ENCODE data around the gene NIPAL4. TPM values are rescaled to one million over a fixed set of nuclear protein-coding genes. Genes with fewer than 3 reads are reported as not detected.
A peak's percentile ranks its signal among the peaks of the same experiment; 100 is the strongest.

Gene NIPAL4
- polyA plus RNA-seq, 3 donors from 2014 or later: not detected

GRCh38 chr5:157451806-157452205 lies 8.2 kb upstream of the NIPAL4 start:
- H3K27ac Mint-ChIP-seq: no peak overlapping the region
- no peak for DNase-seq
- peaks cover 0 to 2% (median 0%) of the 10 kb centered on the region in 6 donors for H3K9me3 Mint-ChIP-seq
- H3K4me3 Mint-ChIP-seq: no peak overlapping the region
- H3K36me3 Mint-ChIP-seq: no peaks in the 10 kb centered on the region
- peaks cover 2 to 6% (median 4%) of the 10 kb centered on the region in 3 donors for H3K27me3 Mint-ChIP-seq (ENCODE audit: low read depth in 3 of 3)
- H3K4me1 Mint-ChIP-seq: peaks cover 8 to 15% of the 10 kb centered on the region in 2 donors

GRCh38 chr5:157454273-157454672 lies 5.7 kb upstream of the NIPAL4 start:
- peaks cover 8 to 15% of the 10 kb centered on the region in 2 donors for H3K4me1 Mint-ChIP-seq
- H3K27ac Mint-ChIP-seq: no peak overlapping the region
- peaks cover 2 to 8% (median 4%) of the 10 kb centered on the region in 3 donors for H3K27me3 Mint-ChIP-seq (ENCODE audit: low read depth in 3 of 3)
- DNase-seq: no peak
- peaks cover 0 to 2% (median 0%) of the 10 kb centered on the region in 6 donors for H3K9me3 Mint-ChIP-seq
- no peaks in the 10 kb centered on the region for H3K36me3 Mint-ChIP-seq
- H3K4me3 Mint-ChIP-seq: no peak overlapping the region

GRCh38 chr5:157455057-157455456 lies 5.0 kb upstream of the NIPAL4 start:
- H3K4me3 Mint-ChIP-seq: no peak overlapping the region
- H3K4me1 Mint-ChIP-seq: peaks cover 8 to 15% of the 10 kb centered on the region in 2 donors
- peaks cover 1 to 10% (median 4%) of the 10 kb centered on the region in 3 donors for H3K27me3 Mint-ChIP-seq (ENCODE audit: low read depth in 3 of 3)

GRCh38 chr5:157456301-157456700 lies 3.7 kb upstream of the NIPAL4 start:
- no peak overlapping the region for H3K27ac Mint-ChIP-seq
- H3K4me3 Mint-ChIP-seq: no peak overlapping the region
- no peaks in the 10 kb centered on the region for H3K36me3 Mint-ChIP-seq
- no peak for DNase-seq
- peaks cover 12 to 20% of the 10 kb centered on the region in 2 donors for H3K4me1 Mint-ChIP-seq
- H3K9me3 Mint-ChIP-seq: peaks cover 0 to 2% (median 0%) of the 10 kb centered on the region in 6 donors
- H3K27me3 Mint-ChIP-seq (ENCODE audit: low read depth in 3 of 3): peaks cover 1 to 20% (median 4%) of the 10 kb centered on the region in 3 donors

More at GRCh38 chr5:157455057-157455456, 5.0 kb upstream of the NIPAL4 start:
- peaks cover 0 to 2% (median 0%) of the 10 kb centered on the region in 6 donors for H3K9me3 Mint-ChIP-seq
- peak in 2 of 3 donors; percentile 11 to 20 for DNase-seq
- no peaks in the 10 kb centered on the region for H3K36me3 Mint-ChIP-seq
- H3K27ac Mint-ChIP-seq: no peak overlapping the region

GRCh38 chr5:157457391-157457790 lies 2.6 kb upstream of the NIPAL4 start:
- Mint-ChIP-seq H3K4me1 (peaks cover 12 to 20% of the 10 kb centered on the region in 2 donors), H3K4me3 (no peak overlapping the region), H3K36me3 (no peaks in the 10 kb centered on the region), H3K27me3 (ENCODE audit: low read depth in 3 of 3) (peaks cover 1 to 30% (median 4%) of the 10 kb centered on the region in 3 donors), H3K27ac (no peak overlapping the region), H3K9me3 (peaks cover 0 to 1% (median 0%) of the 10 kb centered on the region in 6 donors)
- DNase-seq: no peak

GRCh38 chr5:157458835-157459234 lies 1.2 kb upstream of the NIPAL4 start:
- Mint-ChIP-seq H3K27me3 (ENCODE audit: low read depth in 3 of 3) (peaks cover 1 to 30% (median 2%) of the 10 kb centered on the region in 3 donors), H3K36me3 (no peaks in the 10 kb centered on the region), H3K4me3 (no peak overlapping the region), H3K9me3 (peaks cover 0 to 1% (median 0%) of the 10 kb centered on the region in 6 donors), H3K4me1 (peaks cover 12 to 20% of the 10 kb centered on the region in 2 donors), H3K27ac (no peak overlapping the region)
- DNase-seq: no peak

- Mint-ChIP-seq H3K36me3 (no peaks in the 10 kb centered on the region), H3K27me3 (ENCODE audit: low read depth in 3 of 3) (peaks cover 2 to 26% (median 3%) of the 10 kb centered on the region in 3 donors), H3K4me3 (peak overlapping the region in 2 of 5 donors; percentile 37 to 60), H3K4me1 (peaks cover 4 to 5% of the 10 kb centered on the region in 2 donors), H3K9me3 (peaks cover 0 to 1% (median 0%) of the 10 kb centered on the region in 6 donors), H3K27ac (no peak overlapping the region)
- DNase-seq: no peak
Observed at GRCh38 chr5:157460921-157461792, 1.1 kb downstream of the NIPAL4 start.

GRCh38 chr5:157463081-157463480 lies 3.1 kb downstream of the NIPAL4 start:
- Mint-ChIP-seq H3K27me3 (ENCODE audit: low read depth in 3 of 3) (peaks cover 2 to 24% (median 3%) of the 10 kb centered on the region in 3 donors), H3K4me1 (peaks cover 4 to 5% of the 10 kb centered on the region in 2 donors), H3K27ac (no peak overlapping the region), H3K36me3 (no peaks in the 10 kb centered on the region), H3K9me3 (peaks cover 0 to 1% (median 0%) of the 10 kb centered on the region in 6 donors), H3K4me3 (no peak overlapping the region)
- no peak for DNase-seq

GRCh38 chr5:157463621-157464518 lies 3.9 kb downstream of the NIPAL4 start:
- Mint-ChIP-seq H3K4me3 (peak overlapping the region in 1 of 5 donors; percentile 19), H3K4me1 (peaks cover 4 to 5% of the 10 kb centered on the region in 2 donors), H3K27me3 (ENCODE audit: low read depth in 3 of 3) (peaks cover 2 to 24% (median 3%) of the 10 kb centered on the region in 3 donors), H3K36me3 (no peaks in the 10 kb centered on the region), H3K27ac (no peak overlapping the region), H3K9me3 (peaks cover 0 to 1% (median 0%) of the 10 kb centered on the region in 6 donors)
- DNase-seq: no peak

GRCh38 chr5:157464519-157465171 lies 4.6 kb downstream of the NIPAL4 start:
- peaks cover 1 to 20% (median 2%) of the 10 kb centered on the region in 3 donors for H3K27me3 Mint-ChIP-seq (ENCODE audit: low read depth in 3 of 3)
- DNase-seq: no peak
- H3K36me3 Mint-ChIP-seq: no peaks in the 10 kb centered on the region
- no peak overlapping the region for H3K4me3 Mint-ChIP-seq
- no peak overlapping the region for H3K27ac Mint-ChIP-seq
- peaks cover 4 to 5% of the 10 kb centered on the region in 2 donors for H3K4me1 Mint-ChIP-seq
- peaks cover 0 to 1% (median 0%) of the 10 kb centered on the region in 6 donors for H3K9me3 Mint-ChIP-seq

- no peaks in the 10 kb centered on the region for H3K9me3 Mint-ChIP-seq
- no peaks in the 10 kb centered on the region for H3K4me1 Mint-ChIP-seq
- H3K27me3 Mint-ChIP-seq (ENCODE audit: low read depth in 3 of 3): peaks cover 0 to 4% (median 2%) of the 10 kb centered on the region in 3 donors
- H3K27ac Mint-ChIP-seq: no peak overlapping the region
- H3K4me3 Mint-ChIP-seq: no peak overlapping the region
- H3K36me3 Mint-ChIP-seq: no peaks in the 10 kb centered on the region
- DNase-seq: no peak
Observed at GRCh38 chr5:157468293-157468965, 8.4 kb downstream of the NIPAL4 start.

- no peaks in the 10 kb centered on the region for H3K36me3 Mint-ChIP-seq
- H3K4me3 Mint-ChIP-seq: no peak overlapping the region
- peaks cover 0 to 3% (median 2%) of the 10 kb centered on the region in 3 donors for H3K27me3 Mint-ChIP-seq (ENCODE audit: low read depth in 3 of 3)
- no peaks in the 10 kb centered on the region for H3K4me1 Mint-ChIP-seq
- no peak overlapping the region for H3K27ac Mint-ChIP-seq
- no peak for DNase-seq
- H3K9me3 Mint-ChIP-seq: no peaks in the 10 kb centered on the region
Observed at GRCh38 chr5:157469073-157469472, 9.1 kb downstream of the NIPAL4 start.

GRCh38 chr5:157469687-157470086 lies 9.7 kb downstream of the NIPAL4 start:
- no peak overlapping the region for H3K27ac Mint-ChIP-seq
- no peak overlapping the region for H3K4me3 Mint-ChIP-seq
- no peaks in the 10 kb centered on the region for H3K36me3 Mint-ChIP-seq
- H3K27me3 Mint-ChIP-seq (ENCODE audit: low read depth in 3 of 3): peaks cover 0 to 3% (median 0%) of the 10 kb centered on the region in 3 donors
- no peaks in the 10 kb centered on the region for H3K4me1 Mint-ChIP-seq
- no peak for DNase-seq
- no peaks in the 10 kb centered on the region for H3K9me3 Mint-ChIP-seq

Data from immature natural killer cell (primary cell).